ENCODE data around the gene ABCC6. TPM values are rescaled to one million over a fixed set of nuclear protein-coding genes. Genes with fewer than 3 reads are reported as not detected.
A peak's percentile ranks its signal among the peaks of the same experiment; 100 is the strongest.
"Not testable (repeated sequence)": the region's sequence is repeated elsewhere in the genome, so short reads cannot be mapped to it uniquely, and the experiment has no call there.

Gene ABCC6
- total RNA-seq: not detected

GRCh38 chr16:16222850-16223661 is at the start of gene ABCC6:
ABCC6 (minus strand) TSS chr16:16223494; CDS start chr16:16223434, 60 bp downstream.
- H3K4me1 Mint-ChIP-seq (ENCODE audit: low read depth); POLR2A ChIA-PET; DNase-seq; H3K27me3 Mint-ChIP-seq (ENCODE audit: low read depth); H3K36me3 Mint-ChIP-seq (ENCODE audit: low read depth); CTCF ChIA-PET; H3K9me3 Mint-ChIP-seq (ENCODE audit: insufficient read depth); H3K27ac Mint-ChIP-seq; H3K4me3 Mint-ChIP-seq: not testable (repeated sequence)
- peak; percentile 63 for ATAC-seq

- H3K27me3 Mint-ChIP-seq (ENCODE audit: low read depth); H3K9me3 Mint-ChIP-seq (ENCODE audit: insufficient read depth); ATAC-seq; POLR2A ChIA-PET; DNase-seq; H3K4me3 Mint-ChIP-seq; CTCF ChIA-PET; H3K36me3 Mint-ChIP-seq (ENCODE audit: low read depth); H3K27ac Mint-ChIP-seq; H3K4me1 Mint-ChIP-seq (ENCODE audit: low read depth): not testable (repeated sequence)
Measured at GRCh38 chr16:16272573-16273221, 49.4 kb upstream of the ABCC6 start.

- H3K4me3 Mint-ChIP-seq; H3K36me3 Mint-ChIP-seq (ENCODE audit: low read depth); H3K9me3 Mint-ChIP-seq (ENCODE audit: insufficient read depth); CTCF ChIA-PET; ATAC-seq; H3K4me1 Mint-ChIP-seq (ENCODE audit: low read depth); DNase-seq; H3K27me3 Mint-ChIP-seq (ENCODE audit: low read depth); H3K27ac Mint-ChIP-seq; POLR2A ChIA-PET: not testable (repeated sequence)
Measured at GRCh38 chr16:16271658-16272057, 48.4 kb upstream of the ABCC6 start.

- H3K4me3 Mint-ChIP-seq; DNase-seq; H3K36me3 Mint-ChIP-seq (ENCODE audit: low read depth); ATAC-seq; H3K4me1 Mint-ChIP-seq (ENCODE audit: low read depth); POLR2A ChIA-PET; H3K27me3 Mint-ChIP-seq (ENCODE audit: low read depth); CTCF ChIA-PET; H3K9me3 Mint-ChIP-seq (ENCODE audit: insufficient read depth); H3K27ac Mint-ChIP-seq: not testable (repeated sequence)
Measured at GRCh38 chr16:16268185-16268808, 45.0 kb upstream of the ABCC6 start.

- H3K9me3 Mint-ChIP-seq (ENCODE audit: insufficient read depth); H3K4me1 Mint-ChIP-seq (ENCODE audit: low read depth); ATAC-seq; H3K36me3 Mint-ChIP-seq (ENCODE audit: low read depth); H3K27ac Mint-ChIP-seq; DNase-seq; H3K4me3 Mint-ChIP-seq; POLR2A ChIA-PET; H3K27me3 Mint-ChIP-seq (ENCODE audit: low read depth); CTCF ChIA-PET: not testable (repeated sequence)
Measured at GRCh38 chr16:16267708-16268107, 44.4 kb upstream of the ABCC6 start.

GRCh38 chr16:16265044-16265443 is 41.8 kb upstream of the ABCC6 start:
- CTCF ChIA-PET; H3K27ac Mint-ChIP-seq; H3K9me3 Mint-ChIP-seq (ENCODE audit: insufficient read depth); H3K4me3 Mint-ChIP-seq; H3K36me3 Mint-ChIP-seq (ENCODE audit: low read depth); DNase-seq; ATAC-seq; H3K4me1 Mint-ChIP-seq (ENCODE audit: low read depth); H3K27me3 Mint-ChIP-seq (ENCODE audit: low read depth); POLR2A ChIA-PET: not testable (repeated sequence)

GRCh38 chr16:16263947-16264346 is 40.7 kb upstream of the ABCC6 start:
- H3K9me3 Mint-ChIP-seq (ENCODE audit: insufficient read depth); H3K36me3 Mint-ChIP-seq (ENCODE audit: low read depth); ATAC-seq; POLR2A ChIA-PET; H3K27ac Mint-ChIP-seq; H3K27me3 Mint-ChIP-seq (ENCODE audit: low read depth); DNase-seq; H3K4me1 Mint-ChIP-seq (ENCODE audit: low read depth); CTCF ChIA-PET; H3K4me3 Mint-ChIP-seq: not testable (repeated sequence)

GRCh38 chr16:16262954-16263555 is 39.8 kb upstream of the ABCC6 start:
- H3K27me3 Mint-ChIP-seq (ENCODE audit: low read depth); POLR2A ChIA-PET; H3K4me1 Mint-ChIP-seq (ENCODE audit: low read depth); H3K27ac Mint-ChIP-seq; H3K9me3 Mint-ChIP-seq (ENCODE audit: insufficient read depth); DNase-seq; H3K36me3 Mint-ChIP-seq (ENCODE audit: low read depth); H3K4me3 Mint-ChIP-seq; ATAC-seq; CTCF ChIA-PET: not testable (repeated sequence)

GRCh38 chr16:16259971-16260370 is 36.7 kb upstream of the ABCC6 start:
- POLR2A ChIA-PET; CTCF ChIA-PET; H3K4me1 Mint-ChIP-seq (ENCODE audit: low read depth): not testable (repeated sequence)

GRCh38 chr16:16258822-16259221 is 35.5 kb upstream of the ABCC6 start:
- DNase-seq; POLR2A ChIA-PET; ATAC-seq; H3K4me1 Mint-ChIP-seq (ENCODE audit: low read depth); H3K4me3 Mint-ChIP-seq; H3K9me3 Mint-ChIP-seq (ENCODE audit: insufficient read depth); H3K36me3 Mint-ChIP-seq (ENCODE audit: low read depth); H3K27ac Mint-ChIP-seq; CTCF ChIA-PET; H3K27me3 Mint-ChIP-seq (ENCODE audit: low read depth): not testable (repeated sequence)

More at GRCh38 chr16:16259971-16260370, 36.7 kb upstream of the ABCC6 start:
- DNase-seq; H3K36me3 Mint-ChIP-seq (ENCODE audit: low read depth); ATAC-seq; H3K4me3 Mint-ChIP-seq; H3K27ac Mint-ChIP-seq; H3K27me3 Mint-ChIP-seq (ENCODE audit: low read depth); H3K9me3 Mint-ChIP-seq (ENCODE audit: insufficient read depth): not testable (repeated sequence)

GRCh38 chr16:16257301-16257923 is 34.1 kb upstream of the ABCC6 start:
- H3K27me3 Mint-ChIP-seq (ENCODE audit: low read depth); ATAC-seq; H3K4me3 Mint-ChIP-seq; H3K4me1 Mint-ChIP-seq (ENCODE audit: low read depth); DNase-seq; CTCF ChIA-PET; POLR2A ChIA-PET; H3K36me3 Mint-ChIP-seq (ENCODE audit: low read depth); H3K27ac Mint-ChIP-seq; H3K9me3 Mint-ChIP-seq (ENCODE audit: insufficient read depth): not testable (repeated sequence)

- H3K27me3 Mint-ChIP-seq (ENCODE audit: low read depth); CTCF ChIA-PET; H3K4me3 Mint-ChIP-seq; H3K27ac Mint-ChIP-seq; H3K36me3 Mint-ChIP-seq (ENCODE audit: low read depth); ATAC-seq; H3K9me3 Mint-ChIP-seq (ENCODE audit: insufficient read depth); POLR2A ChIA-PET; H3K4me1 Mint-ChIP-seq (ENCODE audit: low read depth); DNase-seq: not testable (repeated sequence)
Measured at GRCh38 chr16:16252377-16252776, 29.1 kb upstream of the ABCC6 start.
